HepG2 (cell line): ENCODE results near the gene LYPD3. TPM values are rescaled to one million over a fixed set of nuclear protein-coding genes. Genes with fewer than 3 reads are reported as not detected.

ENCODE experiments used
- CAMTA2 ChIP-seq: sonication (generic); formaldehyde crosslinking; IDR thresholded peaks from 2 replicates; pipeline ENCODE4 v1.4.0; 2020; ENCODE audit warnings: mild to moderate bottlenecking, missing genetic modification reagents, borderline replicate concordance
- EP300 ChIP-seq, 3 experiments: sonication (generic) in 1 of 3; formaldehyde crosslinking in 1 of 3; IDR thresholded peaks; 2 replicates each; pipeline versions ENCODE4 v1.5.1 to v1.6.1; 2011 to 2020; ENCODE audit warnings: low read depth in 2 of 3, low read length in 2 of 3, borderline replicate concordance in 1 of 3, improper control_type of control experiment in 1 of 3, mild to moderate bottlenecking in 1 of 3, missing genetic modification reagents in 1 of 3, moderate library complexity in 1 of 3
- GLI4 ChIP-seq: sonication (generic); formaldehyde crosslinking; IDR thresholded peaks from 2 replicates; pipeline ENCODE4 v1.5.1; 2020; ENCODE audit warnings: missing genetic modification reagents, mild to moderate bottlenecking, moderate library complexity, borderline replicate concordance
- KDM4B ChIP-seq: sonication (generic); formaldehyde crosslinking; IDR thresholded peaks from 2 replicates; pipeline ENCODE4 v1.4.0; 2020; ENCODE audit warnings: missing genetic modification reagents
- PATZ1 ChIP-seq: sonication (generic); formaldehyde crosslinking; IDR thresholded peaks from 2 replicates; pipeline ENCODE4 v1.4.0; 2020; ENCODE audit warnings: missing genetic modification reagents
- SOX13 ChIP-seq, 3 experiments: fragments of 450-650 bp in 1 of 3; sonication (generic) in 1 of 3; formaldehyde crosslinking in 1 of 3; IDR thresholded peaks in 2 of 3; conservative IDR thresholded peaks in 1 of 3; 2 replicates each; pipeline versions ENCODE4 v1.5.0 to v1.6.1; 2016 to 2020; ENCODE audit warnings: antibody characterized with exemption in 1 of 3, mild to moderate bottlenecking in 1 of 3, missing compliant biosample characterization in 1 of 3, missing genetic modification reagents in 1 of 3, moderate library complexity in 1 of 3
- TMF1 ChIP-seq: sonication (generic); formaldehyde crosslinking; IDR thresholded peaks from 2 replicates; pipeline ENCODE4 v1.8.1; 2022; ENCODE audit warnings: low read depth, missing genetic modification reagents
- YY1 ChIP-seq: IDR thresholded peaks from 2 replicates; pipeline ENCODE4 v1.6.1; 2011; ENCODE audit warnings: low read length, low read depth, moderate library complexity, mild to moderate bottlenecking; ENCODE audit not compliant: insufficient read depth, insufficient replicate concordance
- ZBTB39 ChIP-seq: sonication (generic); formaldehyde crosslinking; IDR thresholded peaks from 2 replicates; pipeline ENCODE4 v1.5.0; 2020; ENCODE audit warnings: missing genetic modification reagents
- ZFP82 ChIP-seq: sonication (generic); formaldehyde crosslinking; IDR thresholded peaks from 2 replicates; pipeline ENCODE4 v1.5.1; 2020; ENCODE audit warnings: mild to moderate bottlenecking, missing genetic modification reagents, borderline replicate concordance
- ZMAT5 ChIP-seq: sonication (generic); formaldehyde crosslinking; IDR thresholded peaks from 2 replicates; pipeline ENCODE4 v1.5.0; 2020; ENCODE audit warnings: mild to moderate bottlenecking, low read depth, missing genetic modification reagents, borderline replicate concordance
- ZNF160 ChIP-seq: sonication (generic); formaldehyde crosslinking; IDR thresholded peaks from 2 replicates; pipeline ENCODE4 v1.8.0; 2022; ENCODE audit warnings: mild to moderate bottlenecking, inconsistent platforms, missing genetic modification reagents
- ZNF207 ChIP-seq: fragments of 450-650 bp; IDR thresholded peaks from 2 replicates; pipeline ENCODE4 v1.6.1; 2016; ENCODE audit warnings: antibody characterized with exemption, borderline replicate concordance
- ZNF543 ChIP-seq: sonication (generic); formaldehyde crosslinking; IDR thresholded peaks from 2 replicates; pipeline ENCODE4 v1.4.0; 2020; ENCODE audit warnings: mild to moderate bottlenecking, missing genetic modification reagents
- ZNF616 ChIP-seq: sonication (generic); formaldehyde crosslinking; IDR thresholded peaks from 2 replicates; pipeline ENCODE4 v1.5.0; 2020; ENCODE audit warnings: low read depth, mild to moderate bottlenecking, missing genetic modification reagents
- ZNF672 ChIP-seq: sonication (generic); formaldehyde crosslinking; IDR thresholded peaks from 2 replicates; pipeline ENCODE4 v1.8.1; 2022; ENCODE audit warnings: missing genetic modification reagents
- ZNF891 ChIP-seq: sonication (generic); formaldehyde crosslinking; IDR thresholded peaks from 2 replicates; pipeline ENCODE4 v1.5.0; 2020; ENCODE audit warnings: mild to moderate bottlenecking, missing genetic modification reagents
- polyA plus RNA-seq, 8 experiments: library from polyadenylated mRNA; depleted of rRNA in 3 of 8; stranded (reverse) in 7 of 8; unstranded in 1 of 8; fragments of >200 nt; fragmentation: Illumina TruSeq in 4 of 8; extraction: Trizol in 4 of 8; gene quantifications; 2 replicates each; pipeline versions ENCODE4 v1.2.1 to v1.2.3, GENCODE V29; 2011 to 2016; ENCODE audit warnings: low read depth in 4 of 8, missing spikeins in 1 of 8, mixed read lengths in 1 of 8; ENCODE audit not compliant: insufficient read depth in 1 of 8
- total RNA-seq, 5 experiments: library from RNA; depleted of rRNA; stranded (reverse); fragments of >200 nt; fragmentation: Illumina TruSeq; extraction: Trizol; gene quantifications; 2 replicates each; pipeline ENCODE4 v1.2.3, GENCODE V29; 2016; ENCODE audit warnings: low read depth in 1 of 5

The LYPD3 gene
- total and polyA plus RNA-seq, 2 of the 13 experiments (the other 11 are each of a cell fraction or from before 2014, with no cell fraction given): 0.51 to 1.5 TPM

- TF ChIP-seq CAMTA2 (CRISPR knock-in tag) (0 out of 2 replicates have a peak, but pooled peaks have one; percentile 32), ZNF672 (CRISPR knock-in tag) (no peak), SOX13 (IDR thresholded peaks at IDR 0.05) (no peak), SOX13 (CRISPR knock-in tag; conservative IDR thresholded peaks at IDR 0.05 in 1 of 2, IDR thresholded peaks at IDR 0.05 in 1 of 2) (no peak), TMF1 (no peak), KDM4B (CRISPR knock-in tag) (no peak), ZNF160 (no peak), ZFP82 (no peak), ZMAT5 (CRISPR knock-in tag) (no peak), ZNF207 (no peak), YY1 (no peak), ZBTB39 (CRISPR knock-in tag) (no peak), EP300 (IDR thresholded peaks at IDR 0.05; ENCODE audit: low read depth in 2 of 2, low read length in 2 of 2) (no peak), EP300 (CRISPR knock-in tag; IDR thresholded peaks at IDR 0.05; ENCODE audit: borderline replicate concordance) (no peak), PATZ1 (CRISPR knock-in tag) (0 out of 2 replicates have a peak, but pooled peaks have one; percentile 15), ZNF891 (no peak), ZNF543 (0 out of 2 replicates have a peak, but pooled peaks have one; percentile 33), ZNF616 (CRISPR knock-in tag) (no peak), GLI4 (CRISPR knock-in tag) (no peak)
Measured at GRCh38 chr19:43464134-43464775, 1.2 kb downstream of the LYPD3 start (continued).
